ENCODE measurements around the gene CMBL.
"Not testable (repeated sequence)": the region's sequence is repeated elsewhere in the genome, so short reads cannot be mapped to it uniquely, and the experiment has no call there.

CMBL gene

GRCh38 chr5:10307206-10308148 is at the start of gene CMBL:
TSS of gene CMBL (minus strand) at chr5:10307902. CDS start at chr5:10290762, 17,140 bp downstream.
- DNase-seq = peak in 1 of 2 donors; percentile 5

- DNase-seq = peak; percentile 22 to 63
Observed at GRCh38 chr5:10355071-10355889, 47.6 kb upstream of the CMBL start.

- peak; percentile 46 to 55 for DNase-seq
Observed at GRCh38 chr5:10354048-10354872, 46.6 kb upstream of the CMBL start.

GRCh38 chr5:10353241-10354047 is 45.7 kb upstream of the CMBL start, which contains the start of gene MARCHF6:
TSS of gene MARCHF6 (plus strand) at chr5:10353695. CDS start at chr5:10353899, 204 bp downstream.
- DNase-seq = peak; percentile 94 to 96

- DNase-seq = no peak
Observed at GRCh38 chr5:10352430-10353240, 44.9 kb upstream of the CMBL start.

GRCh38 chr5:10351919-10352318 is 44.2 kb upstream of the CMBL start:
- DNase-seq = no peak

GRCh38 chr5:10351199-10351905 is 43.6 kb upstream of the CMBL start:
- no peak for DNase-seq

- no peak for DNase-seq
Observed at GRCh38 chr5:10348258-10348657, 40.6 kb upstream of the CMBL start.

GRCh38 chr5:10344461-10345106 is 36.9 kb upstream of the CMBL start:
- not testable (repeated sequence) for DNase-seq

- DNase-seq = no peak
Observed at GRCh38 chr5:10343486-10343885, 35.8 kb upstream of the CMBL start.

GRCh38 chr5:10339958-10340357 is 32.3 kb upstream of the CMBL start:
- DNase-seq = no peak

- DNase-seq = no peak
Observed at GRCh38 chr5:10339058-10339811, 31.5 kb upstream of the CMBL start.

GRCh38 chr5:10338686-10339057 is 31.0 kb upstream of the CMBL start:
- no peak for DNase-seq

- DNase-seq = no peak
Observed at GRCh38 chr5:10337986-10338385, 30.3 kb upstream of the CMBL start.

- no peak for DNase-seq
Observed at GRCh38 chr5:10337107-10337506, 29.4 kb upstream of the CMBL start.

- DNase-seq = no peak
Observed at GRCh38 chr5:10335711-10336470, 28.2 kb upstream of the CMBL start.

- no peak for DNase-seq
Observed at GRCh38 chr5:10334831-10335230, 27.1 kb upstream of the CMBL start.
